Measurements from ENCODE around the gene ACSS2. TPM values are rescaled to one million over a fixed set of nuclear protein-coding genes. Genes with fewer than 3 reads are reported as not detected.

The ACSS2 gene
- total and polyA plus RNA-seq, 2 donors (not counting 1 experiment from before 2014, with no cell fraction given): 10.5 to 22.1 TPM

- intact Hi-C loops (cut with micrococcal nuclease): no loop called here
- no peaks in the 10 kb centered on the region for H3K9me3 ChIP-seq (ENCODE audit: control extremely low read depth in 1 of 3, control insufficient read depth in 2 of 3, insufficient read depth in 1 of 3, low read length in 2 of 3)
- ChIA-PET POLR2A (no interaction called here), CTCF (no interaction called here)
- WGBS (ENCODE audit: insufficient coverage): 98% methylated on average over 8 of the region's 9 CpGs
- TF ChIP-seq EZH2 (IDR thresholded peaks at IDR 0.05; ENCODE audit: borderline replicate concordance, insufficient read depth, low read depth, low read length, poor library complexity, severe bottlenecking) (no peak), CTCF (IDR thresholded peaks at IDR 0.05) (no peak)
- no peak overlapping the region for H2AFZ ChIP-seq (ENCODE audit: insufficient read depth, low read depth, low read length, poor library complexity, severe bottlenecking)
- H3K4me3 ChIP-seq (ENCODE audit: control extremely low read depth in 1 of 5, extremely low read depth in 1 of 5, insufficient read depth in 1 of 5, low read depth in 2 of 5, low read length in 4 of 5): no peak overlapping the region
- H3K9ac ChIP-seq (ENCODE audit: low read length): no peak overlapping the region
- H3K27ac Mint-ChIP-seq: no peak overlapping the region
- no peaks in the 10 kb centered on the region for H3K4me1 ChIP-seq (ENCODE audit: control insufficient read depth in 2 of 2, insufficient read depth in 2 of 2, low read length in 2 of 2)
- H3K4me3 Mint-ChIP-seq: no peak overlapping the region
- no peaks in the 10 kb centered on the region for H3K27me3 ChIP-seq (replicated peaks in 1 of 4; ENCODE audit: control extremely low read depth in 1 of 4, control insufficient read depth in 3 of 4, insufficient read depth in 4 of 4, low read length in 3 of 4)
- H3K27me3 Mint-ChIP-seq: no peaks in the 10 kb centered on the region
- DNase-seq (no peak), ATAC-seq (ENCODE audit: low read depth) (no peak)
- peaks cover 0 to 6% of the 10 kb centered on the region in 2 experiments for H3K36me3 ChIP-seq (replicated peaks in 1 of 2; ENCODE audit: control extremely low read depth in 1 of 2, control insufficient read depth in 1 of 2, extremely low read depth in 1 of 2, insufficient read depth in 2 of 2, low read length in 1 of 2)
- no peaks in the 10 kb centered on the region for H3K79me2 ChIP-seq (ENCODE audit: control insufficient read depth, insufficient read depth, low read length)
- H4K20me1 ChIP-seq (ENCODE audit: control insufficient read depth, insufficient read depth, low read length, poor library complexity, severe bottlenecking): no peaks in the 10 kb centered on the region
- no peaks in the 10 kb centered on the region for H3K9me3 Mint-ChIP-seq (ENCODE audit: insufficient read depth)
- no peak overlapping the region for H3K27ac ChIP-seq (ENCODE audit: low read length in 2 of 2)
- no peak overlapping the region for H3K4me2 ChIP-seq (replicated peaks; ENCODE audit: low read depth, low read length, poor library complexity, severe bottlenecking)
- H3K4me1 Mint-ChIP-seq: no peaks in the 10 kb centered on the region
These were observed 26.6 kb upstream of the ACSS2 start for GRCh38 chr20:34849778-34850177.

- WGBS (ENCODE audit: insufficient coverage): 99% methylated on average over 14 of the region's 14 CpGs
These were observed 25.4 kb upstream of the ACSS2 start for GRCh38 chr20:34850969-34851368.

More at GRCh38 chr20:34850969-34851368, 25.4 kb upstream of the ACSS2 start:
- CTCF ChIA-PET: no interaction called here
- H3K4me1 ChIP-seq (ENCODE audit: control insufficient read depth in 2 of 2, insufficient read depth in 2 of 2, low read length in 2 of 2): no peaks in the 10 kb centered on the region
- TF ChIP-seq CTCF (IDR thresholded peaks at IDR 0.05) (no peak), EZH2 (IDR thresholded peaks at IDR 0.05; ENCODE audit: borderline replicate concordance, insufficient read depth, low read depth, low read length, poor library complexity, severe bottlenecking) (no peak)
- no peak overlapping the region for H3K27ac ChIP-seq (ENCODE audit: low read length in 2 of 2)
- ATAC-seq (ENCODE audit: low read depth) (no peak), DNase-seq (no peak)
- H3K27me3 ChIP-seq (replicated peaks in 1 of 4; ENCODE audit: control extremely low read depth in 1 of 4, control insufficient read depth in 3 of 4, insufficient read depth in 4 of 4, low read length in 3 of 4): no peaks in the 10 kb centered on the region
- H4K20me1 ChIP-seq (ENCODE audit: control insufficient read depth, insufficient read depth, low read length, poor library complexity, severe bottlenecking): no peaks in the 10 kb centered on the region
- no peak overlapping the region for H3K4me3 ChIP-seq (ENCODE audit: control extremely low read depth in 1 of 5, extremely low read depth in 1 of 5, insufficient read depth in 1 of 5, low read depth in 2 of 5, low read length in 4 of 5)
- intact Hi-C loops (cut with micrococcal nuclease): no loop called here
- Mint-ChIP-seq H3K4me3 (no peak overlapping the region), H3K27ac (no peak overlapping the region), H3K27me3 (no peaks in the 10 kb centered on the region), H3K4me1 (no peaks in the 10 kb centered on the region), H3K9me3 (ENCODE audit: insufficient read depth) (no peaks in the 10 kb centered on the region)
- no peak overlapping the region for H3K4me2 ChIP-seq (replicated peaks; ENCODE audit: low read depth, low read length, poor library complexity, severe bottlenecking)
- H3K36me3 ChIP-seq (replicated peaks in 1 of 2; ENCODE audit: control extremely low read depth in 1 of 2, control insufficient read depth in 1 of 2, extremely low read depth in 1 of 2, insufficient read depth in 2 of 2, low read length in 1 of 2): peaks cover 0 to 6% of the 10 kb centered on the region in 2 experiments
- H3K9me3 ChIP-seq (ENCODE audit: control extremely low read depth in 1 of 3, control insufficient read depth in 2 of 3, insufficient read depth in 1 of 3, low read length in 2 of 3): no peaks in the 10 kb centered on the region
- H3K9ac ChIP-seq (ENCODE audit: low read length): no peak overlapping the region
- POLR2A ChIA-PET: no interaction called here
- H3K79me2 ChIP-seq (ENCODE audit: control insufficient read depth, insufficient read depth, low read length): no peaks in the 10 kb centered on the region
- no peak overlapping the region for H2AFZ ChIP-seq (ENCODE audit: insufficient read depth, low read depth, low read length, poor library complexity, severe bottlenecking)

Data from B cell (primary cell).